Measurements from ENCODE around the gene FRS2.

Gene FRS2

DNA sequence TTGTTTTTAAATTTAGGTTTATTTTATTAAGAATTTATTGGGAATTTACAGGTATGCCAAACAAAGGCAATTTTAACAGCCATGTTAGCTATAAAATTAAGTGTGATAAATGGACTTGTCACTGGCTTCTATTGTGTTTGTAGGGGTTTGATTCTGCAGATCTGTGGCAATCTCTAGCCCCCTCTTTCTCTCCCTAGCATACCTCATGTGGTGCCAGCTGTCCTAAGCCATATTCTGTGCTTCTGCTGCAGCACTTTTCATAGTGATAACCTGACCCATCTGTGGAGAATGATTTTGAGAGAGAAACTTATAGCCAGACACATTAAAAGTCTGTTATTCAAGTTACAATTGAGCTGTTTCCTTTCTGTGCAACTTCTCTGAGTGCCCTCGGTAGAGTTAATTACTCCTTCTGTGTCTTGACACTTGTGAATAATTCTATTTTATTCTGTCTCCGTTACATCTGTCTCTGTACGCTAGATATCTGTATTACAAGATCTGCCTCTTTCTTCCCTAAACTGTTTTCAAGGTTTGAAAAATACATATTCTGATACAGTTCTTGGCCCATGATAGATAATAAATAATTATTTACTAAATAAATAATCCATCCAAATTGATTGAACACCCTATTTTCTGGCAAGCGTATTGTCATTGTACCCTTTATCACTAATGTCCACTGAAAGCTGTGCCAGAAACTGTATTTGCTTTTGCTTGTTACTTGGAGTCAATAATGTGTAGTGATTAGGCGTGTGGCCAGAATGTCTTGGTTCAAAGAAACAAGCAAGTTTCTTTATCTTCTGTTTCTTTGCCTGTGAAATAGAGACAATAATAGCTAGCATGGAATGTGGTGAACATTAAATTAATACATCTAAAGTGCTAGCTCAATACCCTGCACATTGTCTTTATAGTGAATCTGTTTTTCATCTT lies 40.0 kb downstream of the FRS2 start:
- TF ChIP-seq, protein P1, sequence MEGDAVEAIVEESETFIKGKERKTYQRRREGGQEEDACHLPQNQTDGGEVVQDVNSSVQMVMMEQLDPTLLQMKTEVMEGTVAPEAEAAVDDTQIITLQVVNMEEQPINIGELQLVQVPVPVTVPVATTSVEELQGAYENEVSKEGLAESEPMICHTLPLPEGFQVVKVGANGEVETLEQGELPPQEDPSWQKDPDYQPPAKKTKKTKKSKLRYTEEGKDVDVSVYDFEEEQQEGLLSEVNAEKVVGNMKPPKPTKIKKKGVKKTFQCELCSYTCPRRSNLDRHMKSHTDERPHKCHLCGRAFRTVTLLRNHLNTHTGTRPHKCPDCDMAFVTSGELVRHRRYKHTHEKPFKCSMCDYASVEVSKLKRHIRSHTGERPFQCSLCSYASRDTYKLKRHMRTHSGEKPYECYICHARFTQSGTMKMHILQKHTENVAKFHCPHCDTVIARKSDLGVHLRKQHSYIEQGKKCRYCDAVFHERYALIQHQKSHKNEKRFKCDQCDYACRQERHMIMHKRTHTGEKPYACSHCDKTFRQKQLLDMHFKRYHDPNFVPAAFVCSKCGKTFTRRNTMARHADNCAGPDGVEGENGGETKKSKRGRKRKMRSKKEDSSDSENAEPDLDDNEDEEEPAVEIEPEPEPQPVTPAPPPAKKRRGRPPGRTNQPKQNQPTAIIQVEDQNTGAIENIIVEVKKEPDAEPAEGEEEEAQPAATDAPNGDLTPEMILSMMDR (IDR thresholded peaks at IDR 0.05): no peak
- DNase-seq (ENCODE audit: low spot score): no peak
- Histone ChIP-seq H3K4me3 (no peak overlapping the region), H3K27ac (no peak overlapping the region)

DNA sequence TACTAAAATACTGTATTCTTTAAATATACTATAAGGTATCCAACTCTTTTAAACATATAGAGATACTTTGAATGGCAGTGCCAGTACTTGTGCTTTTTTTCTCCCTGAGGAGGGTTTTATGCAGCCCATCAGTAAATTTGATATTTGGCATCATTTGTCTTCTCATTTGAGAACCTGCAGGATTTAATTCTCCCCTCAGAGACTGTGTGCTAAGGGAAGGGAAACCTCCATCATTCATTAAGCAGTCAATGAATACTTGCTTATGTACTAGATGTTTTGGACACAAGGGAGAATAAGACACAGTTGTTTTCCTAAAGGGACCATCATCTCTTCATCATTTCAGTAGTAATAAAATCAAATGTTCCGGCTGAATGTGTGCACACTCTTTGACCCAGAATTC lies 40.8 kb downstream of the FRS2 start:
- Histone ChIP-seq H3K27ac (no peak overlapping the region), H3K4me3 (no peak overlapping the region)
- TF ChIP-seq, protein P1 (IDR thresholded peaks at IDR 0.05): no peak
- no peak for DNase-seq (ENCODE audit: low spot score)

DNA sequence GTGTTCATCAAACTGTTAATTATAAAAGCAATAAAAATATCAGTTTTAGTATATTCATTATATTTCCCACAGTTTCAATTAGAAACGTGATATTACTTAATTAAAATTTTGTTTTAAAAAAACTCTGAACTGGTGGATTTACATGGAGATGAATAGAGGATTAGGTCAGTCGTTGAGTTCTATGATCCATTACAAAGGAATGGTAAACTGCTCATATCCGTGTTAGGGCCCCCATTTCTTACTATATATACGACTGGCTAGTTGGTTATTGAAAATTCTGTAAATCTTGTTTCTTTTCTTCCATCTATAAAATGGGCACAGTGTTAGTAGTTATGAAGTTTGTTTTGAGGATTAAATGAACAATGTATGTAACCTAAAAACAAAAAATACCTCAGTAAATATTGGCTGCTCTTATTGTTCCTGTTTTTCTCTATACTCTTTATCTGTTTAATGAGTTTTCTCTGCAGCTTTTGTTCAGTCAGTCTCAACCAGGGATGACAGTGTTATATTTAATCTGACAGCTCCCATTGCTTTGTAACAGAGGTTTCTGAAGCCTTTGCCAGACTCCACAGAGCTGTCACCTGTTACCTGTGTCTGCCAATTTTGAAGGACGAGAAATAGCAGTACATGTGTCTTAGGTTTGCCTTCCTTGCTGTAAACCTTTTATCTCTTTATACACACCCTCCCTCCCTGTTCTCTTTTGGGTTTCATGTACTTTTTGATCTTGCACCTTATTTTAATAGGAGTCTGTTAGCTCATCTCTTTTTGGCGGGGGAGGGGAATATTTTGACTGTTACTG lies 41.5 kb downstream of the FRS2 start:
- H3K4me3 ChIP-seq: no peak overlapping the region
- TF ChIP-seq, protein P1 (IDR thresholded peaks at IDR 0.05): no peak
- H3K27ac ChIP-seq: no peak overlapping the region
- no peak for DNase-seq (ENCODE audit: low spot score)

DNA sequence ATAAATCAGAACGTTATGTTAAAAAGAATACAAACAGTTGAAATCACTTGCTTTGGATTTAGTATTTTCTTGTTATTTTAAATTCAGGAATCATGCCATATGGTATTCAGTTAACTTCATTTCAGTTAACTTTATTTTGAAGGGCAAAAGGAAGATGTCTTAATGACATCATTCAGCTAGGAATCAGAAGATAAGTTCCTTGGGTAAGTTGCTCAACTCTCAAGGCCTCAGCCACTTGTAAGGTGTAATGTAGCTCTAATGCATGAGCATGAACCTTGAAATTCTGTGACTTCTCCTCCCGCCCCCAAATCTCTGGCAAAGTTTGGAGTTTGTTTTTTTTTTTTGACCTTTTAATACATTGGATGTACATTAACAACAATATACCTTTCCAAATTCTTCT lies 42.6 kb downstream of the FRS2 start:
- TF ChIP-seq, protein P1 (IDR thresholded peaks at IDR 0.05): no peak
- no peak overlapping the region for H3K27ac ChIP-seq
- no peak overlapping the region for H3K4me3 ChIP-seq
- no peak for DNase-seq (ENCODE audit: low spot score)

DNA sequence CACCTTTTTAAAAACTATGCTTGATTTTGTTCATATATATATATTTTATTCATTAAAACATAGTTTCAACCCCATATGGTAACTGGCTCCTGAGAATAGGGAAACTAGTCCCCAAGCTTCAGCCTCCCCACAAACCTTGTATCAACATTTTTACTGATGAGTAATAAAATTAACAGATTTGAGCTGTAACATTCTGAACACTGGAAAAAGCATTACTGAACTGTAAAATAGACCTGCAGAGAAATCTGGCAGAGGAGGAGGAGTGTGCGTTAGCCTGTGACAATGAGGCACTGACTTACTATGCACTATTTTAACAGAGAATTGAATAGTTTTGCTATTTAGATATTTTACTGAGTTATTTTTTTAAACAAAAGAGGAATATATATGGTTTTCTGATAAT lies 43.1 kb downstream of the FRS2 start:
- Histone ChIP-seq H3K27ac (no peak overlapping the region), H3K4me3 (no peak overlapping the region)
- TF ChIP-seq, protein P1 (IDR thresholded peaks at IDR 0.05): no peak
- DNase-seq (ENCODE audit: low spot score): no peak

DNA sequence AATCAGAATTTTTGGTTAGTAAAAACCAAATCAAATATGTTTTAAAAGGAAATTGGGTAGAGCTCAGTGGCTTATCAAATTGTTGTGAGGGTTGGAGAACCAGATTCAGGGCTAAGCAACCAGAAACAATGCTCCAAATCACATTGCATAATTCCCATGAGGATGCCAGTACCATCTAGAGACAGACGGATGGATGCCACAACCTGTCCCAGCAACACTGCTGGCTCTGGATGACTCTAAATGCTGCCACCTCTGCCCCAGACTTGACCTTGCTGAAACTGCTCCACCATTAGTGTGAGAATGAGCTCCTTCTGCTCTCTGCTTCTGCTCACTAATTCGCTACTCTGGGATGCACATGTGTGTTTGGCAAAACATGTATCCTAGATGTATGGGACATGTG lies 43.9 kb downstream of the FRS2 start:
- Histone ChIP-seq H3K4me3 (no peak overlapping the region), H3K27ac (no peak overlapping the region)
- TF ChIP-seq, protein P1 (IDR thresholded peaks at IDR 0.05): no peak
- no peak for DNase-seq (ENCODE audit: low spot score)

Data from coronary artery (tissue), 2 donors.